IMR-90 (cell line): ENCODE data around the gene RAI1. TPM values are rescaled to one million over a fixed set of nuclear protein-coding genes. Genes with fewer than 3 reads are reported as not detected.

Experiments used
- ATAC-seq: fragments of 200-7000 bp; cut with Tn5 transposase; 2 replicates; pipeline ENCODE4 v1.9.1; 2020; ENCODE audit warnings: low read depth, mild to moderate bottlenecking, moderate library complexity
- BruUV-seq: library from RNA; stranded (reverse); fragments of 400-500 nt; replicated peaks from 2 replicates; lab custom pipeline; 2021; lab: Mats Ljungman, UMichigan
- CTCF ChIA-PET: fragments of 300-600 bp; formaldehyde crosslinking; extraction: SDS; loops from one replicate; lab custom pipeline; 2021; ENCODE audit warnings: antibody characterized with exemption; lab: Yijun Ruan, JAX
- POLR2A ChIA-PET: fragments of 300-600 bp; sonication (Branson Sonifier 250); formaldehyde crosslinking; loops from one replicate; lab custom pipeline; 2022; ENCODE audit warnings: antibody characterized with exemption; ENCODE audit not compliant: unreplicated experiment; lab: Charles Lee
- DNase-seq: peaks from one replicate; pipeline ENCODE4 v3.0.0; 2013
- H2AFZ ChIP-seq: replicated peaks from 2 replicates; pipeline ENCODE3; 2013; ENCODE audit warnings: low read length, mild to moderate bottlenecking; ENCODE audit not compliant: poor library complexity
- H2AK5ac ChIP-seq: 2 replicates; pipeline ENCODE4 v1.6.1; 2013; ENCODE audit warnings: low read depth, low read length, inconsistent platforms
- H2AK9ac ChIP-seq: replicated peaks from 2 replicates; pipeline ENCODE3; 2013; ENCODE audit warnings: mild to moderate bottlenecking, low read depth, low read length, moderate library complexity; ENCODE audit not compliant: poor library complexity
- H2BK120ac ChIP-seq: 2 replicates; pipeline ENCODE4 v1.6.1; 2013; ENCODE audit warnings: low read depth, low read length, inconsistent platforms
- H2BK15ac ChIP-seq: 3 replicates; pipeline ENCODE4 v1.6.1; 2013; ENCODE audit warnings: low read depth, low read length, inconsistent platforms
- H2BK20ac ChIP-seq: 2 replicates; pipeline ENCODE4 v1.6.1; 2013; ENCODE audit warnings: low read depth, mild to moderate bottlenecking, inconsistent platforms, low read length, moderate library complexity
- H2BK5ac ChIP-seq: 2 replicates; pipeline ENCODE4 v1.6.1; 2013; ENCODE audit warnings: mild to moderate bottlenecking, low read depth, low read length, inconsistent platforms; ENCODE audit not compliant: poor library complexity, severe bottlenecking
- H3K14ac ChIP-seq: replicated peaks from 2 replicates; pipeline ENCODE4 v1.6.1; 2013; ENCODE audit warnings: low read depth, low read length, inconsistent platforms
- H3K18ac ChIP-seq: 2 replicates; pipeline ENCODE4 v1.6.1; 2013; ENCODE audit warnings: low read depth, low read length, control low read depth
- H3K23ac ChIP-seq: 2 replicates; pipeline ENCODE4 v1.6.1; 2013; ENCODE audit warnings: low read depth, low read length, inconsistent platforms
- H3K27ac ChIP-seq: 2 replicates; pipeline ENCODE4 v1.5.1; 2013; ENCODE audit warnings: mild to moderate bottlenecking, control low read depth, low read length; ENCODE audit not compliant: insufficient read depth
- H3K27me3 ChIP-seq: 2 replicates; pipeline ENCODE4 v1.6.1; 2013; ENCODE audit warnings: low read length; ENCODE audit not compliant: control insufficient read depth, insufficient read depth
- H3K36me3 ChIP-seq: 2 replicates; pipeline ENCODE4 v1.6.1; 2013; ENCODE audit warnings: low read length, mixed read lengths; ENCODE audit not compliant: control insufficient read depth, insufficient read depth
- H3K4ac ChIP-seq: 2 replicates; pipeline ENCODE4 v1.6.1; 2013; ENCODE audit warnings: low read depth, low read length, inconsistent platforms
- H3K4me1 ChIP-seq: 2 replicates; pipeline ENCODE4 v1.6.1; 2013; ENCODE audit warnings: low read length, mixed read lengths; ENCODE audit not compliant: control insufficient read depth, insufficient read depth
- H3K4me2 ChIP-seq: 2 replicates; pipeline ENCODE4 v1.6.1; 2013; ENCODE audit warnings: low read depth, mild to moderate bottlenecking, control low read depth, low read length, moderate library complexity
- H3K4me3 ChIP-seq: 2 replicates; pipeline ENCODE4 v1.5.1; 2013; ENCODE audit warnings: low read depth, mild to moderate bottlenecking, control low read depth, low read length, moderate library complexity; ENCODE audit not compliant: insufficient read depth
- H3K56ac ChIP-seq: 2 replicates; pipeline ENCODE4 v1.6.1; 2013; ENCODE audit warnings: low read length, inconsistent platforms; ENCODE audit not compliant: insufficient read depth; ENCODE audit errors: extremely low read depth
- H3K79me1 ChIP-seq, 2 experiments: 2 replicates each; pipeline ENCODE4 v1.6.1; 2013; ENCODE audit warnings: low read length in 2 of 2, inconsistent platforms in 1 of 2, low read depth in 1 of 2
- H3K9ac ChIP-seq: 2 replicates; pipeline ENCODE4 v1.6.1; 2013; ENCODE audit warnings: low read depth, low read length, control low read depth
- H3K9me1 ChIP-seq: 2 replicates; pipeline ENCODE4 v1.6.1; 2013; ENCODE audit warnings: low read length, inconsistent platforms; ENCODE audit not compliant: insufficient read depth
- H3K9me3 ChIP-seq: 2 replicates; pipeline ENCODE4 v1.6.1; 2013; ENCODE audit warnings: low read length; ENCODE audit not compliant: control insufficient read depth, insufficient read depth
- H4K20me1 ChIP-seq: 2 replicates; pipeline ENCODE4 v1.6.1; 2013; ENCODE audit warnings: low read length, inconsistent platforms; ENCODE audit not compliant: insufficient read depth
- H4K5ac ChIP-seq: 2 replicates; pipeline ENCODE4 v1.6.1; 2013; ENCODE audit warnings: mild to moderate bottlenecking, low read depth, low read length, control low read depth
- H4K8ac ChIP-seq, 2 experiments: 2 replicates each; pipeline ENCODE4 v1.6.1; 2013; ENCODE audit warnings: low read depth in 2 of 2, low read length in 2 of 2, control low read depth in 1 of 2, inconsistent platforms in 1 of 2
- H4K91ac ChIP-seq: 2 replicates; pipeline ENCODE4 v1.6.1; 2013; ENCODE audit warnings: low read depth, low read length, inconsistent platforms; ENCODE audit not compliant: insufficient read depth
- MAFK ChIP-seq: IDR thresholded peaks from 2 replicates; pipeline ENCODE4 v1.6.1; 2012; ENCODE audit warnings: low read depth, low read length, improper control_type of control experiment
- MXI1 ChIP-seq: IDR thresholded peaks from 2 replicates; pipeline ENCODE4 v1.6.1; 2012; ENCODE audit warnings: low read depth, mild to moderate bottlenecking, low read length, moderate library complexity, borderline replicate concordance
- POLR2A ChIP-seq: IDR thresholded peaks from 2 replicates; pipeline ENCODE4 v1.6.1; 2012; ENCODE audit warnings: mild to moderate bottlenecking, low read depth, low read length
- WGBS, 2 experiments: methylation state at CpG; one replicate each; pipeline versions ENCODE4 v1.1.5 to v1.1.7; 2013; ENCODE audit warnings: missing lambda C conversion rate in 2 of 2; ENCODE audit not compliant: insufficient read length in 1 of 2; ENCODE audit errors: extremely low coverage in 2 of 2; 5-methylcytosine and 5-hydroxymethylcytosine counted together
- dilution Hi-C: fragments of 300-500 bp; cut with HindIII; formaldehyde crosslinking; loops from one replicate; pipeline ENCODE4 v1.14.3; 2018; ENCODE audit warnings: low sequenced_read_pairs; ENCODE audit not compliant: unreplicated experiment
- in situ Hi-C: fragments of 300-500 bp; cut with MboI; formaldehyde crosslinking; loops from 3 replicates; pipeline ENCODE4 v1.14.3; 2019; ENCODE audit warnings: low sequenced_read_pairs, inconsistent platforms, mixed read lengths
- intact Hi-C: fragments of 100-400 bp; cut with micrococcal nuclease; formaldehyde crosslinking; loops from 2 replicates; pipeline ENCODE4 v1.10.0; 2022
- polyA plus RNA-seq, 3 experiments: library from polyadenylated mRNA; depleted of rRNA; stranded (reverse); fragments of >200 nt; gene quantifications; 2 replicates each; pipeline ENCODE4 v1.2.3, GENCODE V29; 2012; ENCODE audit warnings: low replicate concordance in 1 of 3
- total RNA-seq: library from RNA; depleted of rRNA; stranded (reverse); fragments of >200 nt; gene quantifications from 2 replicates; pipeline ENCODE4 v1.2.3, GENCODE V29; 2012

Gene RAI1
- total and polyA plus RNA-seq, 2 of the 4 experiments (the other 2 are of a cell fraction), result 1.8 to 10.5 TPM

- CTCF ChIA-PET, result interaction anchor here (1.0 kb wide), 1 partner anchor 11 kb away, joined by 4 read pairs; no protein-coding TSS in a partner anchor
- no peaks in the 10 kb centered on the region for H3K79me1 ChIP-seq
- no peak overlapping the region for H4K91ac ChIP-seq
- in situ Hi-C loops, result no loop called here
- no peak overlapping the region for H3K27ac ChIP-seq
- peaks cover 4% of the 10 kb centered on the region for H3K27me3 ChIP-seq
- H4K20me1 ChIP-seq, result peaks cover 5% of the 10 kb centered on the region; the same call in 1 of the 2 replicates
- WGBS, 2 experiments, result 81% methylated on average over 2 of the region's 7 CpGs; no CpG with 5 or more reads in 1 of the 2 experiments
- no peaks in the 10 kb centered on the region for H3K36me3 ChIP-seq
- no peak overlapping the region for H4K5ac ChIP-seq
- ATAC-seq (no peak), DNase-seq (no peak)
- H3K9me3 ChIP-seq, result no peaks in the 10 kb centered on the region
- no peak overlapping the region for H2AK9ac ChIP-seq
- no peak overlapping the region for H3K9ac ChIP-seq
- no TSS peak for BruUV-seq
- intact Hi-C loops, result no loop called here
- POLR2A ChIA-PET, result no interaction called here
- H2BK15ac ChIP-seq, result no peak overlapping the region
- dilution Hi-C loops, result no loop called here
- no peak overlapping the region for H2BK5ac ChIP-seq
- no peak for TF ChIP-seq POLR2A
- no peak for TF ChIP-seq MXI1
- TF ChIP-seq MAFK, result no peak
- H3K9me1 ChIP-seq, result no peaks in the 10 kb centered on the region
- no peak overlapping the region for H2AFZ ChIP-seq
- H3K4ac ChIP-seq, result no peak overlapping the region
- no peak overlapping the region for H2AK5ac ChIP-seq
- H3K56ac ChIP-seq, result no peak overlapping the region
- H3K4me2 ChIP-seq, result no peak overlapping the region
- H2BK20ac ChIP-seq, result no peak overlapping the region
- H3K4me1 ChIP-seq, result peaks cover 4% of the 10 kb centered on the region; the same call in 1 of the 2 replicates
- no peak overlapping the region for H3K23ac ChIP-seq
- no peak overlapping the region for H3K18ac ChIP-seq
- H3K4me3 ChIP-seq, result no peak overlapping the region
- no peak overlapping the region for H2BK120ac ChIP-seq
- H4K8ac ChIP-seq, result no peak overlapping the region
- 0 out of 2 replicates have a peak overlapping the region, but pooled peaks have one; percentile 33 for H3K14ac ChIP-seq
Measured at GRCh38 chr17:17672453-17673368, 8.5 kb upstream of the RAI1 start.
